ENCODE measurements around the gene ATP5MC2.
A peak's percentile ranks its signal among the peaks of the same experiment; 100 is the strongest.
"Not testable (repeated sequence)": the region's sequence is repeated elsewhere in the genome, so short reads cannot be mapped to it uniquely, and the experiment has no call there.

Gene ATP5MC2

GRCh38 chr12:53675701-53676607 lies at the start of gene ATP5MC2:
TSS of gene ATP5MC2 (minus strand) at chr12:53676083. CDS start at chr12:53672614, 3,469 bp downstream.
- peak; percentile 97 for DNase-seq

- DNase-seq: no peak
Measured at GRCh38 chr12:53722450-53723041, 46.7 kb upstream of the ATP5MC2 start.

- DNase-seq: no peak
Measured at GRCh38 chr12:53720946-53721345, 45.1 kb upstream of the ATP5MC2 start.

GRCh38 chr12:53719649-53720048 lies 43.8 kb upstream of the ATP5MC2 start:
- DNase-seq: no peak

GRCh38 chr12:53718567-53718966 lies 42.7 kb upstream of the ATP5MC2 start:
- DNase-seq: not testable (repeated sequence)

- DNase-seq: no peak
Measured at GRCh38 chr12:53717319-53717718, 41.4 kb upstream of the ATP5MC2 start.

- no peak for DNase-seq
Measured at GRCh38 chr12:53714004-53714403, 38.1 kb upstream of the ATP5MC2 start.

- no peak for DNase-seq
Measured at GRCh38 chr12:53713516-53713915, 37.6 kb upstream of the ATP5MC2 start.

- DNase-seq: no peak
Measured at GRCh38 chr12:53712059-53712643, 36.3 kb upstream of the ATP5MC2 start.

- DNase-seq: no peak
Measured at GRCh38 chr12:53710091-53710490, 34.2 kb upstream of the ATP5MC2 start.

GRCh38 chr12:53709671-53710070 lies 33.8 kb upstream of the ATP5MC2 start:
- no peak for DNase-seq

GRCh38 chr12:53706080-53706479 lies 30.2 kb upstream of the ATP5MC2 start:
- DNase-seq: no peak

GRCh38 chr12:53703756-53704155 lies 27.9 kb upstream of the ATP5MC2 start:
- no peak for DNase-seq

- DNase-seq: peak; percentile 86
Measured at GRCh38 chr12:53701518-53702264, 25.8 kb upstream of the ATP5MC2 start.

GRCh38 chr12:53700567-53700966 lies 24.7 kb upstream of the ATP5MC2 start:
- no peak for DNase-seq

GRCh38 chr12:53699678-53700025 lies 23.8 kb upstream of the ATP5MC2 start:
- DNase-seq: no peak

- DNase-seq: no peak
Measured at GRCh38 chr12:53698948-53699677, 23.2 kb upstream of the ATP5MC2 start.

GRCh38 chr12:53696655-53697331 lies 20.9 kb upstream of the ATP5MC2 start:
- DNase-seq: no peak

- DNase-seq: no peak
Measured at GRCh38 chr12:53696285-53696654, 20.4 kb upstream of the ATP5MC2 start.

- DNase-seq: peak; percentile 76
Measured at GRCh38 chr12:53695152-53696145, 19.6 kb upstream of the ATP5MC2 start.

- DNase-seq: no peak
Measured at GRCh38 chr12:53694756-53695151, 18.9 kb upstream of the ATP5MC2 start.
